ENCODE measurements around the gene RABEP1.
A peak's percentile ranks its signal among the peaks of the same experiment; 100 is the strongest.
"Not testable (repeated sequence)": the region's sequence is repeated elsewhere in the genome, so short reads cannot be mapped to it uniquely, and the experiment has no call there.

RABEP1 gene

GRCh38 chr17:5281814-5282641 is at the start of gene RABEP1:
RABEP1 (plus strand) TSS chr17:5282284; CDS start chr17:5282487, 203 bp downstream.
- peak; percentile 70 for DNase-seq

- DNase-seq = not testable (repeated sequence)
Observed at GRCh38 chr17:5233492-5233891, 48.6 kb upstream of the RABEP1 start.

GRCh38 chr17:5234645-5235576 is 47.2 kb upstream of the RABEP1 start, which contains the start of gene SCIMP:
SCIMP (minus strand) TSS chr17:5234860; CDS start chr17:5234755, 105 bp downstream.
- DNase-seq = no peak

GRCh38 chr17:5236938-5237540 is 45.0 kb upstream of the RABEP1 start:
- DNase-seq = no peak

- DNase-seq = peak; percentile 55
Observed at GRCh38 chr17:5237541-5238016, 44.5 kb upstream of the RABEP1 start.

- no peak for DNase-seq
Observed at GRCh38 chr17:5238333-5238732, 43.8 kb upstream of the RABEP1 start.

GRCh38 chr17:5239769-5240168 is 42.3 kb upstream of the RABEP1 start:
- not testable (repeated sequence) for DNase-seq

- DNase-seq = no peak
Observed at GRCh38 chr17:5241861-5242671, 40.0 kb upstream of the RABEP1 start.

GRCh38 chr17:5247621-5248020 is 34.5 kb upstream of the RABEP1 start:
- DNase-seq = no peak

- DNase-seq = no peak
Observed at GRCh38 chr17:5248821-5249479, 33.1 kb upstream of the RABEP1 start.

GRCh38 chr17:5249615-5250014 is 32.5 kb upstream of the RABEP1 start:
- DNase-seq = peak; percentile 33

GRCh38 chr17:5254414-5254813 is 27.7 kb upstream of the RABEP1 start:
- no peak for DNase-seq

GRCh38 chr17:5254903-5255521 is 27.1 kb upstream of the RABEP1 start:
- DNase-seq = no peak

- DNase-seq = no peak
Observed at GRCh38 chr17:5257124-5257523, 25.0 kb upstream of the RABEP1 start.

- DNase-seq = no peak
Observed at GRCh38 chr17:5260542-5260941, 21.5 kb upstream of the RABEP1 start.

GRCh38 chr17:5262416-5262991 is 19.6 kb upstream of the RABEP1 start:
- no peak for DNase-seq

GRCh38 chr17:5263441-5263840 is 18.6 kb upstream of the RABEP1 start:
- DNase-seq = no peak

GRCh38 chr17:5264893-5265292 is 17.2 kb upstream of the RABEP1 start:
- no peak for DNase-seq

GRCh38 chr17:5269241-5269960 is 12.7 kb upstream of the RABEP1 start:
- DNase-seq = no peak

GRCh38 chr17:5272322-5272721 is 9.8 kb upstream of the RABEP1 start:
- DNase-seq = no peak
